Activated naive CD8-positive, alpha-beta T cell treated with anti-CD3 and anti-CD28 coated beads for 36 hours (primary cell): ENCODE results near the gene MAP3K1. TPM values are rescaled to one million over a fixed set of nuclear protein-coding genes. Genes with fewer than 3 reads are reported as not detected.

Experiments
- DNase-seq: peaks from one replicate; pipeline ENCODE4 v3.0.0; 2021
- H3K27ac Mint-ChIP-seq: one replicate; pipeline ENCODE4 v1.8.0; 2022; ENCODE audit warnings: mild to moderate bottlenecking, moderate library complexity, mixed read lengths
- H3K27me3 Mint-ChIP-seq: one replicate; pipeline ENCODE4 v1.8.0; 2022; ENCODE audit warnings: mild to moderate bottlenecking, mixed read lengths
- H3K36me3 Mint-ChIP-seq: one replicate; pipeline ENCODE4 v1.8.0; 2021; ENCODE audit warnings: mild to moderate bottlenecking, mixed read lengths
- H3K4me1 Mint-ChIP-seq: one replicate; pipeline ENCODE4 v1.8.0; 2021; ENCODE audit warnings: mixed read lengths
- H3K4me3 Mint-ChIP-seq: one replicate; pipeline ENCODE4 v1.8.0; 2022; ENCODE audit warnings: mild to moderate bottlenecking, moderate library complexity, mixed read lengths
- H3K9me3 Mint-ChIP-seq: one replicate; pipeline ENCODE4 v1.8.0; 2022; ENCODE audit warnings: mixed read lengths
- total RNA-seq, 2 experiments: library from RNA; stranded (reverse); gene quantifications; one replicate each; pipeline ENCODE4 v1.2.3, GENCODE V29; 2021

The MAP3K1 gene
- total RNA-seq, 2 experiments from 2014 or later = 10.1 to 10.6 TPM

DNA sequence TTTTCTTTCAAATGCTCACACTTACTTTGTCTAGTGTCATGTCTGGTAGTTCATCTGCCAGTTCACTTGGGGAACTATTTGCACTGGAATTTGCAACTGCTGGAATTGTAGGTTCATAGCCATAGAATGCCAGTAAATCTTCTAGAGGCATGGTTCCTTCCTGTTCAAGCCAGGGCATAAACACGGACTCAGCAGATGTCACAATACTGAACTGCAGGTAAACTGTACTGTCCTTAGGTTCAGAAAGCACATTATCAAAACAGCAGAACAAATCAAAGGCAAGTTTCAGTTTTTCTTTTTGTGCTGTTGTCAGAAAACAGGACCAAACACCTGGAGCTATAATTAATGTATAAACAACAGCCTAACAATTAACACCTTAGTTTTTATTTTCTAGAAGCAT is 123.5 kb downstream of the MAP3K1 start:
- Mint-ChIP-seq H3K9me3 (no peaks in the 10 kb centered on the region), H3K27me3 (no peaks in the 10 kb centered on the region), H3K27ac (no peak overlapping the region), H3K4me3 (no peak overlapping the region), H3K36me3 (peaks cover 17% of the 10 kb centered on the region), H3K4me1 (no peaks in the 10 kb centered on the region)
- DNase-seq = no peak

DNA sequence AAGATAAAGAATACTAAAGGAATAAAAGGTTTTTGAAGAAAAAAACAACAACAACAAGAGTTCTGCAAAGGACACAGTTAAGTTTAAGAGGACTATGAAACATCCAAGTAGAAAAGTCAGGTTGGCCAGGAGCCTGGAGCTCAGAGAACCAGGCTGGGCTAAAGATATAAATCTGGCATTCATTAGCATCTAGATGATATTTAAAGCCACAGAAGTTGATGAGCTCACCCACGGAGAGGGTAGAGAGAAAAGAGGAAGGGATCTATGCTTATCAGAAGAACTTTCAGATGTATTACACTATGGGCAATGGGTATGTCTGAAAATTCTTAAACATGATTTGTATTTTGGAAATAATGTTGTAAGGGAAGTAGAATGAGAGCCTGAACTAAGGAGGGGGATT is 126.6 kb downstream of the MAP3K1 start:
- Mint-ChIP-seq H3K4me3 (no peak overlapping the region), H3K9me3 (no peaks in the 10 kb centered on the region), H3K27me3 (no peaks in the 10 kb centered on the region), H3K4me1 (no peaks in the 10 kb centered on the region), H3K36me3 (peaks cover 17% of the 10 kb centered on the region), H3K27ac (no peak overlapping the region)
- no peak for DNase-seq

Other genes starting within 250 kb of the MAP3K1 start
- gene SETD9, start 94.0 kb downstream of the MAP3K1 start, total RNA-seq = 10 to 100 TPM; 12.1 to 15.4 TPM
- 10 to 100 TPM; 15.8 to 16.7 TPM for gene MIER3, start 136.6 kb downstream of the MAP3K1 start, total RNA-seq